IMR-90 (cell line): ENCODE results near the gene RAB3C. TPM values are rescaled to one million over a fixed set of nuclear protein-coding genes. Genes with fewer than 3 reads are reported as not detected.

Experiments
- ATAC-seq: fragments of 200-7000 bp; cut with Tn5 transposase; 2 replicates; pipeline ENCODE4 v1.9.1; 2020; ENCODE audit warnings: low read depth, mild to moderate bottlenecking, moderate library complexity
- BruUV-seq: library from RNA; stranded (reverse); fragments of 400-500 nt; replicated peaks from 2 replicates; lab custom pipeline; 2021; lab: Mats Ljungman, UMichigan
- CTCF ChIA-PET: fragments of 300-600 bp; formaldehyde crosslinking; extraction: SDS; loops from one replicate; lab custom pipeline; 2021; ENCODE audit warnings: antibody characterized with exemption; lab: Yijun Ruan, JAX
- POLR2A ChIA-PET: fragments of 300-600 bp; sonication (Branson Sonifier 250); formaldehyde crosslinking; loops from one replicate; lab custom pipeline; 2022; ENCODE audit warnings: antibody characterized with exemption; ENCODE audit not compliant: unreplicated experiment; lab: Charles Lee
- DNase-seq: peaks from one replicate; pipeline ENCODE4 v3.0.0; 2013
- H2AFZ ChIP-seq: replicated peaks from 2 replicates; pipeline ENCODE3; 2013; ENCODE audit warnings: low read length, mild to moderate bottlenecking; ENCODE audit not compliant: poor library complexity
- H2AK5ac ChIP-seq: 2 replicates; pipeline ENCODE4 v1.6.1; 2013; ENCODE audit warnings: low read depth, low read length, inconsistent platforms
- H2AK9ac ChIP-seq: replicated peaks from 2 replicates; pipeline ENCODE3; 2013; ENCODE audit warnings: mild to moderate bottlenecking, low read depth, low read length, moderate library complexity; ENCODE audit not compliant: poor library complexity
- H2BK120ac ChIP-seq: 2 replicates; pipeline ENCODE4 v1.6.1; 2013; ENCODE audit warnings: low read depth, low read length, inconsistent platforms
- H2BK15ac ChIP-seq: 3 replicates; pipeline ENCODE4 v1.6.1; 2013; ENCODE audit warnings: low read depth, low read length, inconsistent platforms
- H2BK20ac ChIP-seq: 2 replicates; pipeline ENCODE4 v1.6.1; 2013; ENCODE audit warnings: low read depth, mild to moderate bottlenecking, inconsistent platforms, low read length, moderate library complexity
- H2BK5ac ChIP-seq: 2 replicates; pipeline ENCODE4 v1.6.1; 2013; ENCODE audit warnings: mild to moderate bottlenecking, low read depth, low read length, inconsistent platforms; ENCODE audit not compliant: poor library complexity, severe bottlenecking
- H3K14ac ChIP-seq: replicated peaks from 2 replicates; pipeline ENCODE4 v1.6.1; 2013; ENCODE audit warnings: low read depth, low read length, inconsistent platforms
- H3K18ac ChIP-seq: 2 replicates; pipeline ENCODE4 v1.6.1; 2013; ENCODE audit warnings: low read depth, low read length, control low read depth
- H3K23ac ChIP-seq: 2 replicates; pipeline ENCODE4 v1.6.1; 2013; ENCODE audit warnings: low read depth, low read length, inconsistent platforms
- H3K27ac ChIP-seq: 2 replicates; pipeline ENCODE4 v1.5.1; 2013; ENCODE audit warnings: mild to moderate bottlenecking, control low read depth, low read length; ENCODE audit not compliant: insufficient read depth
- H3K27me3 ChIP-seq: 2 replicates; pipeline ENCODE4 v1.6.1; 2013; ENCODE audit warnings: low read length; ENCODE audit not compliant: control insufficient read depth, insufficient read depth
- H3K36me3 ChIP-seq: 2 replicates; pipeline ENCODE4 v1.6.1; 2013; ENCODE audit warnings: low read length, mixed read lengths; ENCODE audit not compliant: control insufficient read depth, insufficient read depth
- H3K4ac ChIP-seq: 2 replicates; pipeline ENCODE4 v1.6.1; 2013; ENCODE audit warnings: low read depth, low read length, inconsistent platforms
- H3K4me1 ChIP-seq: 2 replicates; pipeline ENCODE4 v1.6.1; 2013; ENCODE audit warnings: low read length, mixed read lengths; ENCODE audit not compliant: control insufficient read depth, insufficient read depth
- H3K4me2 ChIP-seq: 2 replicates; pipeline ENCODE4 v1.6.1; 2013; ENCODE audit warnings: low read depth, mild to moderate bottlenecking, control low read depth, low read length, moderate library complexity
- H3K4me3 ChIP-seq: 2 replicates; pipeline ENCODE4 v1.5.1; 2013; ENCODE audit warnings: low read depth, mild to moderate bottlenecking, control low read depth, low read length, moderate library complexity; ENCODE audit not compliant: insufficient read depth
- H3K56ac ChIP-seq: 2 replicates; pipeline ENCODE4 v1.6.1; 2013; ENCODE audit warnings: low read length, inconsistent platforms; ENCODE audit not compliant: insufficient read depth; ENCODE audit errors: extremely low read depth
- H3K79me1 ChIP-seq, 2 experiments: 2 replicates each; pipeline ENCODE4 v1.6.1; 2013; ENCODE audit warnings: low read length in 2 of 2, inconsistent platforms in 1 of 2, low read depth in 1 of 2
- H3K9ac ChIP-seq: 2 replicates; pipeline ENCODE4 v1.6.1; 2013; ENCODE audit warnings: low read depth, low read length, control low read depth
- H3K9me1 ChIP-seq: 2 replicates; pipeline ENCODE4 v1.6.1; 2013; ENCODE audit warnings: low read length, inconsistent platforms; ENCODE audit not compliant: insufficient read depth
- H3K9me3 ChIP-seq: 2 replicates; pipeline ENCODE4 v1.6.1; 2013; ENCODE audit warnings: low read length; ENCODE audit not compliant: control insufficient read depth, insufficient read depth
- H4K20me1 ChIP-seq: 2 replicates; pipeline ENCODE4 v1.6.1; 2013; ENCODE audit warnings: low read length, inconsistent platforms; ENCODE audit not compliant: insufficient read depth
- H4K5ac ChIP-seq: 2 replicates; pipeline ENCODE4 v1.6.1; 2013; ENCODE audit warnings: mild to moderate bottlenecking, low read depth, low read length, control low read depth
- H4K8ac ChIP-seq, 2 experiments: 2 replicates each; pipeline ENCODE4 v1.6.1; 2013; ENCODE audit warnings: low read depth in 2 of 2, low read length in 2 of 2, control low read depth in 1 of 2, inconsistent platforms in 1 of 2
- H4K91ac ChIP-seq: 2 replicates; pipeline ENCODE4 v1.6.1; 2013; ENCODE audit warnings: low read depth, low read length, inconsistent platforms; ENCODE audit not compliant: insufficient read depth
- BHLHE40 ChIP-seq: fragments of 150-350 bp; IDR thresholded peaks from 2 replicates; pipeline ENCODE4 v1.6.1; 2016; ENCODE audit warnings: mild to moderate bottlenecking, low read depth, low read length
- CEBPB ChIP-seq: IDR thresholded peaks from 2 replicates; pipeline ENCODE4 v1.6.1; 2012; ENCODE audit warnings: low read depth, low read length, improper control_type of control experiment
- CHD1 ChIP-seq: IDR thresholded peaks from 2 replicates; pipeline ENCODE4 v1.6.1; 2012; ENCODE audit warnings: low read depth, low read length, improper control_type of control experiment
- CTCF ChIP-seq: conservative IDR thresholded peaks from 2 replicates; pipeline ENCODE4 v1.5.1; 2012; ENCODE audit warnings: mild to moderate bottlenecking, low read depth, low read length, improper control_type of control experiment
- ELK1 ChIP-seq: fragments of 150-350 bp; IDR thresholded peaks from 2 replicates; pipeline ENCODE4 v1.6.1; 2016; ENCODE audit warnings: low read depth, mild to moderate bottlenecking, low read length, moderate library complexity, borderline replicate concordance
- FOS ChIP-seq: fragments of 150-350 bp; IDR thresholded peaks from 2 replicates; pipeline ENCODE4 v1.6.1; 2016; ENCODE audit warnings: low read depth, low read length
- MAFK ChIP-seq: IDR thresholded peaks from 2 replicates; pipeline ENCODE4 v1.6.1; 2012; ENCODE audit warnings: low read depth, low read length, improper control_type of control experiment
- MAZ ChIP-seq: IDR thresholded peaks from 2 replicates; pipeline ENCODE4 v1.6.1; 2012; ENCODE audit warnings: low read depth, mild to moderate bottlenecking, low read length, improper control_type of control experiment, moderate library complexity, borderline replicate concordance
- MXI1 ChIP-seq: IDR thresholded peaks from 2 replicates; pipeline ENCODE4 v1.6.1; 2012; ENCODE audit warnings: low read depth, mild to moderate bottlenecking, low read length, moderate library complexity, borderline replicate concordance
- NFE2L2 ChIP-seq: fragments of 150-350 bp; IDR thresholded peaks from 2 replicates; pipeline ENCODE4 v1.6.1; 2016; ENCODE audit warnings: low read depth, mild to moderate bottlenecking, low read length
- POLR2A ChIP-seq: IDR thresholded peaks from 2 replicates; pipeline ENCODE4 v1.6.1; 2012; ENCODE audit warnings: mild to moderate bottlenecking, low read depth, low read length
- RAD21 ChIP-seq: IDR thresholded peaks from 2 replicates; pipeline ENCODE4 v1.6.1; 2012; ENCODE audit warnings: low read length, improper control_type of control experiment
- RCOR1 ChIP-seq: IDR thresholded peaks from 2 replicates; pipeline ENCODE4 v1.6.1; 2012; ENCODE audit warnings: mild to moderate bottlenecking, low read length, improper control_type of control experiment; ENCODE audit not compliant: insufficient replicate concordance
- RFX5 ChIP-seq: IDR thresholded peaks from 2 replicates; pipeline ENCODE4 v1.8.0; 2012; ENCODE audit warnings: low read depth, mild to moderate bottlenecking, low read length, moderate library complexity
- SMC3 ChIP-seq: fragments of 150-350 bp; IDR thresholded peaks from 2 replicates; pipeline ENCODE4 v1.6.1; 2016; ENCODE audit warnings: low read depth, mild to moderate bottlenecking, antibody characterized with exemption, low read length, moderate library complexity
- WGBS, 2 experiments: methylation state at CpG; one replicate each; pipeline versions ENCODE4 v1.1.5 to v1.1.7; 2013; ENCODE audit warnings: missing lambda C conversion rate in 2 of 2; ENCODE audit not compliant: insufficient read length in 1 of 2; ENCODE audit errors: extremely low coverage in 2 of 2; 5-methylcytosine and 5-hydroxymethylcytosine counted together
- dilution Hi-C: fragments of 300-500 bp; cut with HindIII; formaldehyde crosslinking; loops from one replicate; pipeline ENCODE4 v1.14.3; 2018; ENCODE audit warnings: low sequenced_read_pairs; ENCODE audit not compliant: unreplicated experiment
- in situ Hi-C: fragments of 300-500 bp; cut with MboI; formaldehyde crosslinking; loops from 3 replicates; pipeline ENCODE4 v1.14.3; 2019; ENCODE audit warnings: low sequenced_read_pairs, inconsistent platforms, mixed read lengths
- intact Hi-C: fragments of 100-400 bp; cut with micrococcal nuclease; formaldehyde crosslinking; loops from 2 replicates; pipeline ENCODE4 v1.10.0; 2022
- polyA plus RNA-seq, 3 experiments: library from polyadenylated mRNA; depleted of rRNA; stranded (reverse); fragments of >200 nt; gene quantifications; 2 replicates each; pipeline ENCODE4 v1.2.3, GENCODE V29; 2012; ENCODE audit warnings: low replicate concordance in 1 of 3
- total RNA-seq: library from RNA; depleted of rRNA; stranded (reverse); fragments of >200 nt; gene quantifications from 2 replicates; pipeline ENCODE4 v1.2.3, GENCODE V29; 2012

The RAB3C gene
- total and polyA plus RNA-seq, 2 of the 4 experiments (the other 2 are of a cell fraction), result not detected

- Histone ChIP-seq H2BK15ac (no peak overlapping the region), H2AFZ (no peak overlapping the region), H3K4ac (no peak overlapping the region), H3K9ac (no peak overlapping the region), H4K8ac (no peak overlapping the region), H3K27me3 (no peaks in the 10 kb centered on the region), H2BK5ac (no peak overlapping the region), H3K4me1 (no peaks in the 10 kb centered on the region), H3K23ac (no peak overlapping the region), H3K79me1 (no peaks in the 10 kb centered on the region), H4K20me1 (no peaks in the 10 kb centered on the region), H4K91ac (no peak overlapping the region), H2BK120ac (no peak overlapping the region), H3K9me3 (no peaks in the 10 kb centered on the region), H3K56ac (no peak overlapping the region), H4K5ac (no peak overlapping the region), H3K4me3 (no peak overlapping the region), H2BK20ac (no peak overlapping the region), H3K4me2 (no peak overlapping the region), H3K36me3 (no peaks in the 10 kb centered on the region), H3K14ac (no peak overlapping the region), H2AK9ac (no peak overlapping the region), H3K9me1 (no peaks in the 10 kb centered on the region), H3K18ac (no peak overlapping the region), H3K27ac (no peak overlapping the region), H2AK5ac (no peak overlapping the region)
- WGBS, 2 experiments, result no CpG with 5 or more reads among the region's 3 CpGs
- dilution Hi-C loops, result no loop called here
- CTCF ChIA-PET, result no interaction called here
- TF ChIP-seq NFE2L2, result no peak
- TF ChIP-seq CTCF, result no peak
- no peak for TF ChIP-seq BHLHE40
- no peak for TF ChIP-seq POLR2A
- TF ChIP-seq RCOR1, result no peak
- no peak for TF ChIP-seq MXI1
- TF ChIP-seq CHD1, result no peak
- TF ChIP-seq RFX5, result no peak
- TF ChIP-seq FOS, result no peak
- TF ChIP-seq RAD21, result no peak
- TF ChIP-seq MAZ, result no peak
- TF ChIP-seq MAFK, result no peak
- no peak for TF ChIP-seq ELK1
- TF ChIP-seq SMC3, result no peak
- no peak for TF ChIP-seq CEBPB
- POLR2A ChIA-PET, result no interaction called here
- DNase-seq, result no peak
- intact Hi-C loops, result no loop called here
- BruUV-seq, result no TSS peak
- no peak for ATAC-seq
- in situ Hi-C loops, result no loop called here
These were observed 57.1 kb downstream of the RAB3C start for GRCh38 chr5:58640011-58640410.
